Breast epithelium (tissue), 3 donors: Measurements from ENCODE around the gene ADGRA1.

ENCODE experiments used
- CTCF ChIP-seq, 3 donors: fragments of 450-650 bp; IDR thresholded peaks; one replicate each; pipeline ENCODE4 v1.5.1; 2016 to 2017; ENCODE audit warnings: antibody characterized with exemption in 3 of 3, mild to moderate bottlenecking in 3 of 3, moderate library complexity in 3 of 3
- POLR2A ChIP-seq: fragments of 450-650 bp; IDR thresholded peaks from one replicate; pipeline ENCODE4 v1.6.1; 2016; ENCODE audit warnings: antibody characterized with exemption, mild to moderate bottlenecking, moderate library complexity

- no peak for TF ChIP-seq POLR2A
- no peak for TF ChIP-seq CTCF (IDR thresholded peaks at IDR 0.05)
These were observed 41.3 kb upstream of the ADGRA1 start for GRCh38 chr10:133046390-133046765.
